ENCODE data around the gene ABCA2.

Gene ABCA2

GRCh38 chr9:136965771-136966484 is 62.1 kb downstream of the ABCA2 start:
- no peak for TF ChIP-seq CTCF (IDR thresholded peaks at IDR 0.05; ENCODE audit: insufficient read depth, low read length, missing control alignments)
- ChIA-PET CTCF (interaction anchor here (0.9 to 1.9 kb wide), 4 partner anchors 9 to 63 kb away, joined by 3 to 9 read pairs (median 6); partner anchors contain the start of gene C8G), POLR2A (interaction anchor here (0.6 kb wide), 1 partner anchor 244 kb away, joined by 4 read pairs; no protein-coding TSS in a partner anchor)
- no peak for DNase-seq (ENCODE audit: low read depth, low spot score)
- H3K4me3 ChIP-seq (ENCODE audit: low read depth, low read length) = no peak overlapping the region

DNA sequence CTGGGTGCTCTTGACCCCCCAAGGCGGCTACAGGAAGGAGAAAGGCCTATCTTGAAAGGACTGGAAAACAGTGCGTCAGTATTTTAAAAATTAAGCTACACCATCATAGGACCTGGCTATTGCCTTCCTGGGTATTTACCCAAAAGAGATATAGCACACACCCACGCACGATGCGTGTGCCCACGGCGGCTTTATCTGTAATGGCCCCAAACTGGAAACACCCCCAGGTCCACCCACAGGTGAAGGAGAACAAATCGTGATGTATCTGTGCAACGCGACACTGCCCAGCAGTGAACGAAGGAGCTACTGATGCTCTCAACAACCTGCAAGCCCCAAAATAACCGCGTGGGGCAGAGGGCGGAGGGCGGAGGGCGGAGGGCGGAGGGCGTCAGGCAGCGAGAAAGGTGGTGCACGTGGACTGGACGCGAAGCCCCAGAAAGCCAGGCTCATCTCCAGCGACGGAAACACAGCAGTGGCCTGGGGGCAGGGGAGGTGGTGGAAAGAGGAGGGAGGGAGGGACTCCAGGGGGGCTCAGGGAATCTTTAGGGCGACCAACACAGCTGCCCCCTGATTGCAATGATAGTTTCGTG is 63.1 kb downstream of the ABCA2 start:
- TF ChIP-seq CTCF (IDR thresholded peaks at IDR 0.05; ENCODE audit: insufficient read depth, low read length, missing control alignments) = no peak
- ChIA-PET POLR2A (no interaction called here), CTCF (interaction anchor here (1.1 to 3.7 kb wide), 4 partner anchors 17 to 71 kb away, joined by 3 to 16 read pairs (median 6); partner anchors contain the start of gene C8G)
- H3K4me3 ChIP-seq (ENCODE audit: low read depth, low read length) = no peak overlapping the region
- DNase-seq (ENCODE audit: low read depth, low spot score) = no peak

GRCh38 chr9:136964171-136964689 is 63.8 kb downstream of the ABCA2 start:
- H3K4me3 ChIP-seq (ENCODE audit: low read depth, low read length) = no peak overlapping the region
- ChIA-PET POLR2A (no interaction called here), CTCF (interaction anchor here (1.1 to 3.7 kb wide), 3 partner anchors 16 to 71 kb away, joined by 3 to 16 read pairs (median 5); partner anchors contain the start of gene C8G)
- TF ChIP-seq CTCF (IDR thresholded peaks at IDR 0.05; ENCODE audit: insufficient read depth, low read length, missing control alignments) = no peak
- no peak for DNase-seq (ENCODE audit: low read depth, low spot score)

GRCh38 chr9:136963751-136964150 is 64.3 kb downstream of the ABCA2 start:
- ChIA-PET POLR2A (no interaction called here), CTCF (interaction anchor here (3.7 kb wide), 1 partner anchor 16 kb away, joined by 16 read pairs; no protein-coding TSS in a partner anchor)
- TF ChIP-seq CTCF (IDR thresholded peaks at IDR 0.05; ENCODE audit: insufficient read depth, low read length, missing control alignments) = no peak
- no peak overlapping the region for H3K4me3 ChIP-seq (ENCODE audit: low read depth, low read length)
- DNase-seq (ENCODE audit: low read depth, low spot score) = no peak

- ChIA-PET POLR2A (no interaction called here), CTCF (interaction anchor here (0.9 to 3.7 kb wide), 2 partner anchors 11 to 16 kb away, joined by 3 to 16 read pairs; no protein-coding TSS in a partner anchor)
- no peak overlapping the region for H3K4me3 ChIP-seq (ENCODE audit: low read depth, low read length)
- TF ChIP-seq CTCF (IDR thresholded peaks at IDR 0.05; ENCODE audit: insufficient read depth, low read length, missing control alignments) = no peak
- DNase-seq (ENCODE audit: low read depth, low spot score) = no peak
Measured at GRCh38 chr9:136963341-136963740, 64.7 kb downstream of the ABCA2 start.

DNA sequence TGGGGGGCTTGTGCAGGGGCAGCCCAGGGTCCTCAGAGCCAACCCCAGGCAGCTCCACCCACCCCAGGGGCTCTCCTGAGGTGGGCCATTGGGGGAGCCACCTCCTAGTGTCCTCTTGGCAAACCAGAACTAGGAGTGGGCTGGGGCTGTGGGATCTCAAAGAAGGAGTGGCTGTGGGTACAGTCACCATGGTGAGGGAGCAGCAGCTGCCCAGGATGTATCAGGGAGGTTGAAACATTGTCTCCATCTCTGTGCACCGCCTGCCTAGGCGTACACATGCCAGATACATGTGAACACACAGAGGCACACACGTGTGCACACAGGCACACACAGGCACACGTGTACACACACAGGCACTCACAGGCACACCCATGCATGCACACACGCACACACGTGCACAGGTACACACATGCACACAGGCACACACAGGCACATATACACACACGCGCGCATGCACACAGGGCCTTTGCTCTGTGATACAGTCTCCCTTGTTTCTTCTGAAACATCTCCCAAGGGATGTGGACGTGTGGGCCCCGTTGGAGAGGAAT is 65.3 kb downstream of the ABCA2 start:
- DNase-seq (ENCODE audit: low read depth, low spot score) = no peak
- no peak overlapping the region for H3K4me3 ChIP-seq (ENCODE audit: low read depth, low read length)
- POLR2A ChIA-PET = no interaction called here
- CTCF ChIA-PET = interaction anchor here (0.9 to 3.7 kb wide), 4 partner anchors 11 to 66 kb away, joined by 3 to 16 read pairs (median 5); partner anchors contain the start of gene ABCA2
- no peak for TF ChIP-seq CTCF (IDR thresholded peaks at IDR 0.05; ENCODE audit: insufficient read depth, low read length, missing control alignments)
